GM21390 (cell line): ENCODE data around the gene INSL3.

ENCODE experiments used
- ATAC-seq: cut with Tn5 transposase; IDR thresholded peaks from one replicate; pipeline ENCODE4 v1.9.1; 2021; ENCODE audit not compliant: unreplicated experiment

The INSL3 gene

DNA sequence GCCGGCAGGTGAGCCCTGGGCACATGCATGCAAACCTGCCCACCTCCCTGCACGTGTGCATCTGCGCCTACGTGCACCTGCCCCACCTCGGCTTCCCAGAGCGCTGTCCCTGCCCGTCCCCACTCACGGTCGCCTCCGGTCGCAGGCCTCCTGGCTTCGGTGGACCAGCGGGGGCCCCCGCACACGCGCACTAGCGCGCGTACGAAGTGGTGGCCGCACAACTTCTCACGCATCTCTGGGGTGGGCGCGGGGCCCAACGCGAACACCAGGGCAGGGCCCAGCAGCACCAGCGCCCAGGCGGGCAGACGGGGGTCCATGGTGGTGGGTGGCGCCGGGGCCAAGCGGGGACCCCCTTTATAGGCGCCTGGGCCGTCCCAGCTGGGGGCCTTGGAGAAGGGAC lies at the start of gene INSL3:
INSL3 (minus strand) TSS at position 330 of the 400 bp plus-strand sequence; CDS start at position 317, 13 bp downstream.
- no peak for ATAC-seq

DNA sequence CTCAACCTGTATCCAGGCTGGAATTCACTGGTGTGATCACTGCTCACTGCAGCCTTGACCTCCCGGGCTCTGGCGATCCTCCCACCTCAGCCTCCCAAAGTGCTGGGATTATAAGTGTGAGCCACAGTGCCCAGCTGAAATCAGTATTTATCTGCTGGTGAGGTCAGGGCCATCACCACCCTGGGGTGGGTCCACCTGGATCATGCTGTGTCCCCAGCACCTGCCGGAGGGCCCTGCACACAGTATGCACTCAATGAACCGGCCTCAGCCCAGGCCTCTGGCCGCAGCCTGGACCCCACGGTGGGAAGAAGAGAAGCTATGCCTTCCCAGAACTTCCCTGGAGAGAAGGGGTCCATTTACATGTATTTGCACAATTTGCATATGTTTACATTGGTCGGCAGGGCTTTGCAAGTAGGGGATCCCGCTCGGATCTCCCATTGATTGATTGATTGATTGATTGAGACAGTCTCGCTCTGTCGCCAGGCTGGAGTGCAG lies 47.8 kb upstream of the INSL3 start:
- no peak for ATAC-seq

GRCh38 chr19:17868669-17869068 lies 47.4 kb upstream of the INSL3 start:
- no peak for ATAC-seq

GRCh38 chr19:17866964-17867486 lies 45.7 kb upstream of the INSL3 start:
- ATAC-seq = no peak

- ATAC-seq = no peak
Observed at GRCh38 chr19:17866312-17866963, 45.1 kb upstream of the INSL3 start.

GRCh38 chr19:17865364-17866311 lies 44.3 kb upstream of the INSL3 start:
- ATAC-seq = no peak

DNA sequence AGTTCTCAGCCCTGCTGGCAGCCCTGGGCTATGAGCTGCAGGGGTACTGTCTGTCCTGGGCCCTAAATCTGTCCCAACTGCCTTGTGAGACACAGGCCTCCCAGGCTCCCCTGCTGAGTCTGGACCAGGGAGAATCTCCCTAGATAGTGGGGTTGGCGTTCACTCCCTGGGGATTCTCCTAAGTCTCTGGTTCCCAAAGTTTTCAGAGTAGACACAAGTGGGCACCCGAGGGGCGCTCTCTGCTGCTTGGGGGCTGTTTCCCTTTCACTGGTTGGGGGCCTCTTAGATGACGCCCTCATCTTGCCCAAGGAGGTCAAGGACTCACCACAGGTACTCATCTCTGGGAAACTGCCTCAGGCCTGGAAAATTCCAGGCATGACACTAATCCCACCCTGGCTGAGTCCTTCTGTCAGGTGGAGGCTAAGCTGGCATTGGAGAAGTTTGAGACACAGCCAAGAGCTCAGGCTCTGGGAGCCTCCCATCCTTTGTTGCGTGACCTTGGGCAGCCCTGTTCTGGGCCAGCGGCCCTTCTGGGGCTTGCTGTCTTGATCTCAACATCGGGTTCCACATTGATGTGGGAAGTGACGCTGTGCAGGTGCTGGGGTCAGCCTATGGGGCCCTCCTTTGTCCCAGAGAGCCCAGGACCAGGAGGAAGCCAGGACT lies 42.3 kb upstream of the INSL3 start:
- no peak for ATAC-seq

GRCh38 chr19:17862711-17863519 lies 41.6 kb upstream of the INSL3 start:
- no peak for ATAC-seq

GRCh38 chr19:17861542-17862402 lies 40.5 kb upstream of the INSL3 start:
- no peak for ATAC-seq

GRCh38 chr19:17860993-17861360 lies 39.7 kb upstream of the INSL3 start:
- no peak for ATAC-seq

GRCh38 chr19:17860331-17860992 lies 39.1 kb upstream of the INSL3 start:
- ATAC-seq = no peak

- peak; percentile 80 for ATAC-seq
Observed at GRCh38 chr19:17859533-17860330, 38.4 kb upstream of the INSL3 start, which contains the start of gene RPL18A. Gene RPL18A, plus strand, starts transcription at chr19:17859910. Its CDS starts 47 bp downstream, at chr19:17859957.

DNA sequence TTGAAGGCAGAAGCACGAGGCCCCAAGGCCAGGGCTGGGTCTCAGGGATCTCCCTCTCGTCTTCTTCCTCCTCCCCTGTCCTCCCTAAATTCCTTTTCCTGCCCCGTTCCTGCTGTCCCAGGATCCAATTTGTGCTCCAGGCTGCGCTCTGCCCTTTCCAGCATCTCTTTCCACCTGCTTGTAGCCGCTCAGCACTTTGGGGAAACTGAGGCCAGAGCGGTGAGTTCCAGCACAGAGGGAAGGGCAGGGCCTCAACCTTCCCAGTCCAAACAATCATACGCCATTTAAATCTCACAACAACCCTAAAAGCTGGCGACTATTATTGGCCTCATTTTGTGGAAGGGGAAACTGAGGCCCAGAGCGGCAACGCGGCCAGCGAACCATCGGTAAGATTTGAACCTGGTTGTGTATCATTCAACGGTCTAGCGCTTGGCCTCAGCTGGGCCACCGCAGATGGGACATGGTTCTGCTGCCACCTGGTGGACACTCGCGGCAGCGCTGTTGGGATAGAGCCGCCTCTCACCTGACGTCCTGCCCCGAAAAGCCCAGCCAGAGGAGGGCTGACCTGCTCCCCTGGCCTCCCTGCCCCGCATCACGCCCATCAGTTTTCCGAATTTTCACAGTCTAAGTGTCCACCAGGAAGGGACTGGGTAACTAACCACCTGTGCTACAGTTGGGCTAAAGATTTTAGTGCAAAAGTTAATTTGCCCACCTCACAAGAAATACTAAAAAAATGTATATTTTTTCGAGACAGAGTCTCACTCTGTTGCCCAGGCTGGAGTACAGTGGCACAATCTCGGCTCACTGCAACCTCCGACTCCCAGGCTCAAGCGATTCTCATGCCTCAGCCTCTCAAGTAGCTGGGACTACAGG lies 34.2 kb upstream of the INSL3 start:
- no peak for ATAC-seq

DNA sequence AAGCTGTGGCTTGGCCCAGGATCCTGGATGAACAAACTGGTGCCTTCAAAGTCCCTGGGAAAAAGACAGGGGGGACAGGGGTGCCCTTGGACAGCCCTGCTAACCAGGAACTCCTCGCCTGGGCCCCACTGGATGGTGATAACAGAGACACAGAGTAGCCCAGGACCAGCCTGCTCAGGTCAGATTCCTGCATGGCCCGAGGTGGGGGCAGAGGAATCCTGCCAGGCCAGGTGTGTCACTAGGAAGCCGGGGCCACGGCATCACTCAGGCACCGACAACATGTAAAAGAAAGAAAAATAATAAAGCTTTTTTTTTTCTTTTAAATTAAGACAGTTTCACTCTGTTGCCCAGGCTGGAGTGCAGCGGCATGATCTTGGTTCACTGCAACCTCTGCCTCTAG lies 32.7 kb upstream of the INSL3 start:
- no peak for ATAC-seq

DNA sequence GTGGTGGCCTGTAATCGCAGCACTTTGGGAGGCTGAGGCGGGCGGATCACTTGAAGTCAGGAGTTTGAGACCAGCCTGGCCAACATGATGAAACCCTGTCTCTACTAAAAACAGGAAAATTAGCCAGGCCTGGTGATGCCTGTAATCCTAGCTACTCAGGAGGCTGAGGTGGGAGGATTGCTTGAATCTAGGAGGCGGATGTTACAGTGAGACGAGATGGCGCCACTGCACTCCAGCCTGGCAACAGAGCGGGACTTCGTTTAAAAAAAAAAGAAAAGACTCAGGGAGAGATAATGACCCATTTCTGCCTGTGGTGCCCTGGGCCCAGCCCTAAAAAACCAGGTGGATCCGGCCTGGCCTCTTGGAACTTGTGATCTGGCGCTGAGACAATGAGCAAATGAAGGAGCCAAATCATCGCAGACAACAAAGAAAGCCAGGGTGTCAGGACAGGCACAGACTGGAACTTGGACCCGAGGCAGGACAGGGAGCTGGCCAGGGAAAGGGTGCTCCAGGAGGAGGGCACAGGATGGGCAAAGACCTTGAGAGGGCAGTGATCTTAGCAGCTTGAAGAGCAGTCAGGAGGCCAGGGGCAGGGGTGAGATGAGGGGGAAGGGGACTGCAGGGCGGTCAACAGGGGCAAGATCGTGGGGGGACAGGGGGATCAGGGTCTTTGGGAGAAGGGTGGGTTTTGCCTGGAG lies 27.4 kb upstream of the INSL3 start:
- no peak for ATAC-seq

- peak; percentile 53 for ATAC-seq
Observed at GRCh38 chr19:17847538-17848366, 26.4 kb upstream of the INSL3 start, which contains the start of gene JAK3. Gene JAK3, minus strand, starts transcription at chr19:17847982. Its CDS starts 3,565 bp downstream, at chr19:17844417.
